ENCODE results near the gene NRG3. TPM values are rescaled to one million over a fixed set of nuclear protein-coding genes. Genes with fewer than 3 reads are reported as not detected.
A peak's percentile ranks its signal among the peaks of the same experiment; 100 is the strongest.

NRG3 gene
- total RNA-seq, 2 experiments from 2014 or later: not detected

DNA sequence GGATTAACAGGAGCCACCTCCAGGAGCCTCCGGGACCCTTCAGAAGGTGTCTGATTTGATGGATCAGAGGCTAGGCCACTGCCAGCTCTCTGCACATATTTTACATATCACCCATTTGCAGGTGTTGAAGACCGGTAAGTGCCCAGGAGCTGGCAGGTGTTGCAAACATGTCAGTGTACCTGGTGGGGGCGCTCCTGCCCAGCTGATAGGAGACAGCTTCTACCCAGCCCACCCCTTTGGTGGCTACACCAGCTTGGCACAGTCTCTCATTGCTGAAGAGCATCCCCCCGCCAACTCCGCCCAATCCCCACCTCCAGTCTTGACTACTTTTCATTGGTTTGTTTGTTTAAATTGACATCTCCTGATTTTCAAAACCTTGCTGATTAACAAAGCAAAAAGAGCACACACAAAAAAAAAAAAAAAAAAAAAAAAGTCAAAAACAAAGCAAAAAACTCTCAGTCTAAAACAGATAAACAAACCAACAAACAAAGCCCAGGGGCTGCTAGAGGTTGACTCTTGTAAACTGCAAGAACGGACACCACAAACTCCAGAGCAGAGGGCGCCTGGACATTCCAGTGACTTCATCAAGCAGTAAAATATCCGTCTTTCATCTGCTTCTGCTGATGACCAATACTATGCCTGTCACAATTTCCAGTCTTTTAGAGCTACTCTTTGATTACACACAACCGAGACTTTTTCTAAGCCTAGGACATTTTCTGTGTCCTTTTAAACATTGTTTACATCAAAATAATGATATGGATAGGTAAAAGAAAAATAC is 275.3 kb downstream of the NRG3 start:
- ChIA-PET CTCF (ENCODE audit: unreplicated experiment) (no interaction called here), POLR2A (interaction anchor here (0.7 kb wide), 1 partner anchor 244 kb away, joined by 6 read pairs; no protein-coding TSS in a partner anchor)
- peaks cover 8% of the 10 kb centered on the region for H3K4me1 ChIP-seq (ENCODE audit: insufficient read depth, low read length, poor library complexity, severe bottlenecking)
- no peaks in the 10 kb centered on the region for H3K79me2 ChIP-seq (ENCODE audit: insufficient read depth, low read depth, low read length)
- H3K36me3 ChIP-seq (ENCODE audit: insufficient read depth, low read length): no peaks in the 10 kb centered on the region; the same call in 1 of the 2 replicates
- intact Hi-C loops (cut with micrococcal nuclease; ENCODE audit: unreplicated experiment): no loop called here
- H2AFZ ChIP-seq (ENCODE audit: low read length): peak overlapping the region; percentile 54
- no peaks in the 10 kb centered on the region for H3K9me2 ChIP-seq (ENCODE audit: insufficient read depth, low read length)
- H3K4me2 ChIP-seq (ENCODE audit: low read length): peak overlapping the region; percentile 22; the same call in 1 of the 2 replicates
- H3K27ac ChIP-seq (ENCODE audit: low read depth, low read length, poor library complexity, severe bottlenecking): peak overlapping the region; percentile 16
- no peak for TF ChIP-seq EZH2phosphoT487 (IDR thresholded peaks at IDR 0.05; ENCODE audit: borderline replicate concordance, low read depth, low read length)
- TF ChIP-seq, protein P1, sequence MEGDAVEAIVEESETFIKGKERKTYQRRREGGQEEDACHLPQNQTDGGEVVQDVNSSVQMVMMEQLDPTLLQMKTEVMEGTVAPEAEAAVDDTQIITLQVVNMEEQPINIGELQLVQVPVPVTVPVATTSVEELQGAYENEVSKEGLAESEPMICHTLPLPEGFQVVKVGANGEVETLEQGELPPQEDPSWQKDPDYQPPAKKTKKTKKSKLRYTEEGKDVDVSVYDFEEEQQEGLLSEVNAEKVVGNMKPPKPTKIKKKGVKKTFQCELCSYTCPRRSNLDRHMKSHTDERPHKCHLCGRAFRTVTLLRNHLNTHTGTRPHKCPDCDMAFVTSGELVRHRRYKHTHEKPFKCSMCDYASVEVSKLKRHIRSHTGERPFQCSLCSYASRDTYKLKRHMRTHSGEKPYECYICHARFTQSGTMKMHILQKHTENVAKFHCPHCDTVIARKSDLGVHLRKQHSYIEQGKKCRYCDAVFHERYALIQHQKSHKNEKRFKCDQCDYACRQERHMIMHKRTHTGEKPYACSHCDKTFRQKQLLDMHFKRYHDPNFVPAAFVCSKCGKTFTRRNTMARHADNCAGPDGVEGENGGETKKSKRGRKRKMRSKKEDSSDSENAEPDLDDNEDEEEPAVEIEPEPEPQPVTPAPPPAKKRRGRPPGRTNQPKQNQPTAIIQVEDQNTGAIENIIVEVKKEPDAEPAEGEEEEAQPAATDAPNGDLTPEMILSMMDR (conservative IDR thresholded peaks at IDR 0.05; ENCODE audit: low read length): peak; percentile 74
- DNase-seq (ENCODE audit: low spot score): peak; percentile 74
- no peaks in the 10 kb centered on the region for H4K20me1 ChIP-seq (ENCODE audit: insufficient read depth, low read length)
- no peak overlapping the region for H3K4me3 ChIP-seq (ENCODE audit: low read depth, low read length, poor library complexity, severe bottlenecking)
- no TSS peak for BruUV-seq (replicated peaks)
- 0 out of 2 replicates have a peak, but pooled peaks cover 3% of the 10 kb centered on the region for H3K9me3 ChIP-seq (ENCODE audit: low read length)

DNA sequence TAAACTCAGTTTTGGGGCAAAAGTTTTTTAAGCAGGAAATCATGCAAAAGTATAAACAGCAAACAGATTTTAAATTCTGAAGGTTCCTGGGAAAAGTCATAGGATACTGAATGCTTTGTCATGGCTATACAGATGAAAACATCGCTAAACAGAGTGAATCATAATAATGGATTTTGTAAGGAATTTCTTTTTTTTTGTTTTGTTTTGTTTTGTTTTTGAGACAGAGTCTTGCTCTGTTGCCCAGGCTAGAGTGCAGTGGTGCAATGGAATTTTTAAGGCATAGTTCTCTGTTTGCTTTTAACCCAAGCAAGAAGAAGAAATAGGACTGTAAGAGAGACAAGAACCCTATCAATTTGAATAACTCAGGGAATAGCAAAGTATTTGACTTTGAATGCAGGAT is 285.3 kb downstream of the NRG3 start:
- H3K9me2 ChIP-seq (ENCODE audit: insufficient read depth, low read length): no peaks in the 10 kb centered on the region
- no peaks in the 10 kb centered on the region for H3K79me2 ChIP-seq (ENCODE audit: insufficient read depth, low read depth, low read length)
- no peak overlapping the region for H3K27ac ChIP-seq (ENCODE audit: low read depth, low read length, poor library complexity, severe bottlenecking)
- no peaks in the 10 kb centered on the region for H3K36me3 ChIP-seq (ENCODE audit: insufficient read depth, low read length)
- no peak overlapping the region for H3K4me3 ChIP-seq (ENCODE audit: low read depth, low read length, poor library complexity, severe bottlenecking)
- peaks cover 5% of the 10 kb centered on the region for H3K4me1 ChIP-seq (ENCODE audit: insufficient read depth, low read length, poor library complexity, severe bottlenecking)
- intact Hi-C loops (cut with micrococcal nuclease; ENCODE audit: unreplicated experiment): no loop called here
- H3K9me3 ChIP-seq (ENCODE audit: low read length): no peaks in the 10 kb centered on the region
- H3K4me2 ChIP-seq (ENCODE audit: low read length): no peak overlapping the region
- TF ChIP-seq, protein P1 (conservative IDR thresholded peaks at IDR 0.05; ENCODE audit: low read length): no peak
- TF ChIP-seq EZH2phosphoT487 (IDR thresholded peaks at IDR 0.05; ENCODE audit: borderline replicate concordance, low read depth, low read length): no peak
- DNase-seq (ENCODE audit: low spot score): no peak
- no peak overlapping the region for H2AFZ ChIP-seq (ENCODE audit: low read length)
- no peaks in the 10 kb centered on the region for H4K20me1 ChIP-seq (ENCODE audit: insufficient read depth, low read length)
- no TSS peak for BruUV-seq (replicated peaks)
- ChIA-PET CTCF (ENCODE audit: unreplicated experiment) (no interaction called here), POLR2A (interaction anchor here (1.3 kb wide), 1 partner anchor 88 kb away, joined by 5 read pairs; no protein-coding TSS in a partner anchor)

DNA sequence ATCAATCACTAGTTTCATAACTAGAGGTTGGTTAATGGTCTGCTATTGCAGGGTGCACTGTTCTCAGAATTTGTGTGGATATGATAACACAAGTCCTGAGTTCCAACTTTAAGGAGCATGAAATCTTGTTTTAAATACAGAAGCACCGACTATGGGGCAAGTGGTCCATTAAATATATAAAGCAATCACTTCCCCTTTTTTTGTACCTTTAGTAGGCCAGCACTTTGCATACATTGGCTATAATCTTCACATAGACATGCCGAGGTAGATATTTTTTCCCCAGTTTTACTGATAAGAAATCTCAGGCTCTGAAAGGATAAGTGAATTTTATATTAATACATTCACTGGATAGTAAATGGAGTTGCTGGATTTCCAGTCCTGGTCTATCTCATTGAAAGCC is 286.3 kb downstream of the NRG3 start:
- no peak for DNase-seq (ENCODE audit: low spot score)
- H3K36me3 ChIP-seq (ENCODE audit: insufficient read depth, low read length): no peaks in the 10 kb centered on the region
- peaks cover 5% of the 10 kb centered on the region for H3K4me1 ChIP-seq (ENCODE audit: insufficient read depth, low read length, poor library complexity, severe bottlenecking)
- H3K9me3 ChIP-seq (ENCODE audit: low read length): no peaks in the 10 kb centered on the region
- ChIA-PET CTCF (ENCODE audit: unreplicated experiment) (no interaction called here), POLR2A (interaction anchor here (1.3 kb wide), 1 partner anchor 87 kb away, joined by 5 read pairs; no protein-coding TSS in a partner anchor)
- H3K79me2 ChIP-seq (ENCODE audit: insufficient read depth, low read depth, low read length): no peaks in the 10 kb centered on the region
- no peaks in the 10 kb centered on the region for H4K20me1 ChIP-seq (ENCODE audit: insufficient read depth, low read length)
- H2AFZ ChIP-seq (ENCODE audit: low read length): no peak overlapping the region
- H3K4me2 ChIP-seq (ENCODE audit: low read length): no peak overlapping the region
- no peaks in the 10 kb centered on the region for H3K9me2 ChIP-seq (ENCODE audit: insufficient read depth, low read length)
- TF ChIP-seq EZH2phosphoT487 (IDR thresholded peaks at IDR 0.05; ENCODE audit: borderline replicate concordance, low read depth, low read length): no peak
- TF ChIP-seq, protein P1 (conservative IDR thresholded peaks at IDR 0.05; ENCODE audit: low read length): no peak
- H3K4me3 ChIP-seq (ENCODE audit: low read depth, low read length, poor library complexity, severe bottlenecking): no peak overlapping the region
- no TSS peak for BruUV-seq (replicated peaks)
- intact Hi-C loops (cut with micrococcal nuclease; ENCODE audit: unreplicated experiment): no loop called here
- H3K27ac ChIP-seq (ENCODE audit: low read depth, low read length, poor library complexity, severe bottlenecking): no peak overlapping the region
